Thymus (tissue), 11 donors: ENCODE measurements around the gene PLTP. TPM values are rescaled to one million over a fixed set of nuclear protein-coding genes. Genes with fewer than 3 reads are reported as not detected.

Experiments
- DNase-seq, 9 donors: peaks; one replicate each; pipeline ENCODE4 v3.0.0-alpha.2; 2013; ENCODE audit warnings: low spot score in 9 of 9, low read depth in 6 of 9, missing footprints in 1 of 9
- H3K27ac ChIP-seq, 2 donors: one replicate each; pipeline ENCODE4 v1.5.1; 2013; ENCODE audit warnings: control low read depth in 1 of 2, low read depth in 1 of 2, low read length in 1 of 2, mild to moderate bottlenecking in 1 of 2, moderate library complexity in 1 of 2
- H3K27me3 ChIP-seq, 2 donors: one replicate each; pipeline ENCODE4 v1.5.1; 2013; ENCODE audit warnings: low read length in 1 of 2; ENCODE audit not compliant: control insufficient read depth in 2 of 2, insufficient read depth in 1 of 2
- H3K36me3 ChIP-seq, 2 donors: one replicate each; pipeline ENCODE4 v1.5.1; 2013; ENCODE audit warnings: low read length in 1 of 2, mild to moderate bottlenecking in 1 of 2, moderate library complexity in 1 of 2; ENCODE audit not compliant: control insufficient read depth in 2 of 2, insufficient read depth in 2 of 2
- H3K4me1 ChIP-seq, 2 donors: one replicate each; pipeline ENCODE4 v1.5.1; 2013; ENCODE audit warnings: low read length in 2 of 2; ENCODE audit not compliant: control insufficient read depth in 2 of 2, insufficient read depth in 2 of 2
- H3K4me3 ChIP-seq, 2 donors: one replicate each; pipeline ENCODE4 v1.5.1; 2013; ENCODE audit warnings: low read length in 2 of 2, control low read depth in 1 of 2, mild to moderate bottlenecking in 1 of 2
- H3K9me3 ChIP-seq, 2 donors: one replicate each; pipeline ENCODE4 v1.5.1; 2013; ENCODE audit warnings: low read length in 1 of 2, mild to moderate bottlenecking in 1 of 2; ENCODE audit not compliant: control insufficient read depth in 2 of 2, insufficient read depth in 1 of 2
- WGBS: extraction: QIAGEN DNeasy Blood & Tissue Kit; methylation state at CpG from one replicate; pipeline ENCODE4 v1.1.7; 2013; 5-methylcytosine and 5-hydroxymethylcytosine counted together
- polyA plus RNA-seq: library from polyadenylated mRNA; stranded (reverse); fragments of 200-250 nt; gene quantifications from one replicate; pipeline ENCODE4 v1.2.3, GENCODE V29; 2013
- total RNA-seq: library from RNA; stranded (reverse); fragments of 120-200 nt; gene quantifications from one replicate; pipeline ENCODE4 v1.2.4, GENCODE V29; 2013
- donor health status: healthy.

Gene PLTP
- total and polyA plus RNA-seq, 2 donors: 146 to 182 TPM

- no peaks in the 10 kb centered on the region for H3K27me3 ChIP-seq
- no peak for DNase-seq
- H3K9me3 ChIP-seq: no peaks in the 10 kb centered on the region
- H3K27ac ChIP-seq: no peak overlapping the region
- WGBS: 90% methylated on average over 7 of the region's 7 CpGs
- peaks cover 18 to 20% of the 10 kb centered on the region in 2 donors for H3K4me1 ChIP-seq
- H3K4me3 ChIP-seq: no peak overlapping the region
- H3K36me3 ChIP-seq: no peaks in the 10 kb centered on the region
Observed at GRCh38 chr20:45860560-45861220, 51.3 kb downstream of the PLTP start.

DNA sequence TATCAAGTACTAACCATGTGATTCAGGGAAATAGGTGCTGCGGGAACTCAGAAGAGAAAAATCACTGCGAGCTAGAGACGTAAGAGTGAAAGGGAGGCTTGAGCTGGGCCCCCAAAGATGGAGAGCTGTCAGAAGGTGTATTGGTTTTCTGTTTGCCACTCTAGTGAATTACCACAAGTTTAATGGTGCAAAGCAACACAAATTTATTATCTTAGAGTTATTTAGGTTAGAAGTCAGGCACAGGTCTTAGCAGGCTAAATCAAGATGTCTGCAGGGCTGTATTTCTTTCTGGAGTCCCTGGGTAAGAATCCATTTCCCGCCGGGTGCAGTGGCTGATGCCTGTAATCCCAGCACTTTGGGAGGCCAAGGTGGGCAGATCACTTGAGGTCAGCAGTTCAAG lies 52.0 kb downstream of the PLTP start:
- Histone ChIP-seq H3K4me1 (peaks cover 19 to 21% of the 10 kb centered on the region in 2 donors), H3K27ac (no peak overlapping the region), H3K4me3 (no peak overlapping the region), H3K9me3 (no peaks in the 10 kb centered on the region), H3K36me3 (peaks cover under 1 to 2% of the 10 kb centered on the region in 2 donors), H3K27me3 (no peaks in the 10 kb centered on the region)
- 98% methylated on average over 5 of the region's 5 CpGs for WGBS
- DNase-seq: no peak

DNA sequence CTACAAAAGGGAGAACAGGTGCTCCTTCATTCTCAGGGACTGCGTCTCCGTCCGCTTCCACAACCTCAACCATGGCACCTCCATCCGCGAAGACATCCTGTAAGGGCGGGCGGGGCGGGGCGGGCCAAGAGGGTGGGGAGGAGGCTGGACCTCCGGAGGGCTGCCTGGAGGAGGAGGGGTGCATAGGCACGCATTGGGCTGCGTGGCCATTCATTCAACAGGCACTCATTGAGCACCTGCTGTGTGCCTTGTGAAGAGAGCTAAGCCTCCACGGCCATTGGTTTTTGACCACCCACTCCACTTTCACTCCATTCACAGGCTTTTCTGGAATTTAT lies 54.1 kb downstream of the PLTP start:
- Histone ChIP-seq H3K4me1 (peaks cover 21 to 23% of the 10 kb centered on the region in 2 donors), H3K4me3 (peak overlapping the region; percentile 93 to 97), H3K9me3 (no peaks in the 10 kb centered on the region), H3K27ac (peak overlapping the region; percentile 88 to 95), H3K36me3 (peaks cover 4 to 5% of the 10 kb centered on the region in 2 donors), H3K27me3 (no peaks in the 10 kb centered on the region)
- 13% methylated on average over 13 of the region's 13 CpGs for WGBS
- DNase-seq: no peak

- H3K4me1 ChIP-seq: peaks cover 21 to 23% of the 10 kb centered on the region in 2 donors
- peak; percentile 99 to 100 (median 100) for DNase-seq
- under 1% methylated on average over 36 of the region's 36 CpGs for WGBS
- no peaks in the 10 kb centered on the region for H3K27me3 ChIP-seq
- peaks cover 5 to 6% of the 10 kb centered on the region in 2 donors for H3K36me3 ChIP-seq
- peak within 1 kb of the TSS; percentile 88 to 95 for H3K27ac ChIP-seq
- H3K4me3 ChIP-seq: peak within 1 kb of the TSS; percentile 93 to 97
- no peaks in the 10 kb centered on the region for H3K9me3 ChIP-seq
Observed at GRCh38 chr20:45857114-45857881, 54.7 kb downstream of the PLTP start, which contains the start of the genes ACOT8 and ZSWIM3. Gene ACOT8 (minus strand): TSS chr20:45857392. CDS start chr20:45857315, 77 bp downstream. Gene ZSWIM3 (plus strand): TSS chr20:45857614. CDS start chr20:45857826, 212 bp downstream.

GRCh38 chr20:45853484-45853883 lies 58.5 kb downstream of the PLTP start:
- H3K9me3 ChIP-seq: no peaks in the 10 kb centered on the region
- DNase-seq: no peak
- 98% methylated on average over 2 of the region's 2 CpGs for WGBS
- H3K27ac ChIP-seq: no peak overlapping the region
- H3K4me1 ChIP-seq: peaks cover 16 to 22% of the 10 kb centered on the region in 2 donors
- H3K36me3 ChIP-seq: peaks cover 14 to 22% of the 10 kb centered on the region in 2 donors
- no peak overlapping the region for H3K4me3 ChIP-seq
- H3K27me3 ChIP-seq: no peaks in the 10 kb centered on the region

GRCh38 chr20:45852326-45852725 lies 59.6 kb downstream of the PLTP start:
- Histone ChIP-seq H3K9me3 (no peaks in the 10 kb centered on the region), H3K4me3 (no peak overlapping the region), H3K27ac (no peak overlapping the region), H3K36me3 (peaks cover 17 to 33% of the 10 kb centered on the region in 2 donors), H3K4me1 (peaks cover 10 to 15% of the 10 kb centered on the region in 2 donors), H3K27me3 (no peaks in the 10 kb centered on the region)
- 99% methylated on average over 6 of the region's 6 CpGs for WGBS
- DNase-seq: no peak

DNA sequence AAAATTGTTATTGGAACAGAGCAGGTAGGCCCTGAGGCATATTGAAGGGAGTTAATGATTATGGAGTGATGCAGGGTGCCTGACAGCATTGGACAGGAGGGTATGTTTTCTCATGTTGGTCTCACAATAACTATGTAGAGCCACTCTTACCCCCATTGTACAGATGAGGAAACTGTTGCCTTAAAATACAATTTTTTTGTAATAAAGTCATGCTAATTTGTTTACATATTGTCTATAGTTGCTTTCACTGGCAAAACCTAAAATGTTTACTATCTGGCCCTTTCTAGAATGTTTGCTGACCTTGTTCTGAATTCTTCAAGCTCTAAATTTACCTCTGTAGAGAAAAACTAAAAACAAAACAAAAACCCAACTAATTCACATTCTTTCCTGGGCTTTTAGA lies 60.5 kb downstream of the PLTP start:
- Histone ChIP-seq H3K9me3 (no peaks in the 10 kb centered on the region), H3K27me3 (no peaks in the 10 kb centered on the region), H3K4me3 (no peak overlapping the region), H3K27ac (no peak overlapping the region), H3K4me1 (peaks cover 9 to 13% of the 10 kb centered on the region in 2 donors), H3K36me3 (peaks cover 23 to 39% of the 10 kb centered on the region in 2 donors)
- no peak for DNase-seq

DNA sequence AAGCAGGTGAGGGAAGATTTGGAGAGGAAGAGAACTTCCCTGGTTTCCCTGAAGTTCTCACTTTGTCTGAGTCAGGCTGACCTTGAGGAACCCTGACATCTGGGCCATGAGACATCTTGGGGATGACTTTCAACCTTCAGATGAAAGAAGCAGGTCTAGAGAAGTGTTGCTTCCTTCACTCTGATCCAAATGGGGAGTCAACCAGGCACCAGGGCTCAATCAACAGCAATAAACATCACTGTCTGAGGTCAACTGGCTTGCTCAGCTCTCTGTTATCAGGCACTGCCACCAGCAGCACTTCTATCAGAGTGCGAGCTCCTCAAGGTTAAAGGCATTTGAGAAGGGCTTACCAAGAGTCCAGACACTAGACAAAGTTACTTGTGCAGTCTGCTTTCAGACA lies 61.0 kb downstream of the PLTP start:
- peaks cover 3 to 8% of the 10 kb centered on the region in 2 donors for H3K4me1 ChIP-seq
- H3K27ac ChIP-seq: no peak overlapping the region
- H3K4me3 ChIP-seq: no peak overlapping the region
- DNase-seq: no peak
- H3K36me3 ChIP-seq: peaks cover 29 to 45% of the 10 kb centered on the region in 2 donors
- 99% methylated on average over 1 of the region's 1 CpG for WGBS
- H3K9me3 ChIP-seq: no peaks in the 10 kb centered on the region
- H3K27me3 ChIP-seq: no peaks in the 10 kb centered on the region

GRCh38 chr20:45850238-45850637 lies 61.7 kb downstream of the PLTP start:
- no peaks in the 10 kb centered on the region for H3K9me3 ChIP-seq
- H3K36me3 ChIP-seq: peaks cover 36 to 50% of the 10 kb centered on the region in 2 donors
- no peaks in the 10 kb centered on the region for H3K27me3 ChIP-seq
- H3K4me1 ChIP-seq: peaks cover 0 to 4% of the 10 kb centered on the region in 2 donors
- H3K4me3 ChIP-seq: no peak overlapping the region
- WGBS: 99% methylated on average over 2 of the region's 2 CpGs
- DNase-seq: no peak
- no peak overlapping the region for H3K27ac ChIP-seq
